ENCODE results near the gene SLC6A19.

Gene SLC6A19

GRCh38 chr5:1167361-1167727 lies 34.1 kb upstream of the SLC6A19 start:
- no peak for DNase-seq

GRCh38 chr5:1167728-1168709 lies 33.4 kb upstream of the SLC6A19 start:
- peak; percentile 66 for DNase-seq

GRCh38 chr5:1168796-1169195 lies 32.6 kb upstream of the SLC6A19 start:
- DNase-seq: no peak

- DNase-seq: no peak
Observed at GRCh38 chr5:1169211-1170115, 31.9 kb upstream of the SLC6A19 start.

GRCh38 chr5:1171340-1171941 lies 30.0 kb upstream of the SLC6A19 start:
- DNase-seq: no peak

- no peak for DNase-seq
Observed at GRCh38 chr5:1172007-1172581, 29.3 kb upstream of the SLC6A19 start.

- peak; percentile 4 for DNase-seq
Observed at GRCh38 chr5:1172670-1173404, 28.6 kb upstream of the SLC6A19 start.

- no peak for DNase-seq
Observed at GRCh38 chr5:1173485-1174070, 27.8 kb upstream of the SLC6A19 start.

GRCh38 chr5:1174122-1174936 lies 27.1 kb upstream of the SLC6A19 start:
- peak; percentile 31 for DNase-seq

GRCh38 chr5:1175015-1175414 lies 26.4 kb upstream of the SLC6A19 start:
- DNase-seq: no peak

- DNase-seq: no peak
Observed at GRCh38 chr5:1175801-1176472, 25.5 kb upstream of the SLC6A19 start.

- no peak for DNase-seq
Observed at GRCh38 chr5:1176473-1177391, 24.7 kb upstream of the SLC6A19 start.

GRCh38 chr5:1177826-1178528 lies 23.4 kb upstream of the SLC6A19 start:
- DNase-seq: no peak

GRCh38 chr5:1178529-1179382 lies 22.6 kb upstream of the SLC6A19 start:
- DNase-seq: no peak

GRCh38 chr5:1179383-1179715 lies 22.0 kb upstream of the SLC6A19 start:
- no peak for DNase-seq

GRCh38 chr5:1180096-1180495 lies 21.3 kb upstream of the SLC6A19 start:
- DNase-seq: no peak

GRCh38 chr5:1180841-1181271 lies 20.5 kb upstream of the SLC6A19 start:
- no peak for DNase-seq
